Large intestine (tissue), 3 donors: ENCODE results near the gene RNASE7. TPM values are rescaled to one million over a fixed set of nuclear protein-coding genes. Genes with fewer than 3 reads are reported as not detected.

Experiments used
- DNase-seq, 2 donors: peaks; one replicate each; pipeline versions ENCODE4 v3.0.0 to v3.0.0-alpha.2; 2013
- H3K27ac ChIP-seq: one replicate; pipeline ENCODE4 v1.5.1; 2013; ENCODE audit warnings: low read length
- H3K27me3 ChIP-seq: 2 replicates; pipeline ENCODE4 v1.6.1; 2013; ENCODE audit warnings: low read length; ENCODE audit not compliant: control insufficient read depth, insufficient read depth
- H3K36me3 ChIP-seq: 2 replicates; pipeline ENCODE4 v1.6.1; 2013; ENCODE audit warnings: low read length; ENCODE audit not compliant: control insufficient read depth, insufficient read depth
- H3K4me1 ChIP-seq: one replicate; pipeline ENCODE4 v1.6.1; 2013; ENCODE audit warnings: low read length; ENCODE audit not compliant: control insufficient read depth, insufficient read depth
- H3K4me3 ChIP-seq: one replicate; pipeline ENCODE4 v1.5.1; 2013; ENCODE audit warnings: low read length
- H3K9me3 ChIP-seq: one replicate; pipeline ENCODE4 v1.6.1; 2013; ENCODE audit warnings: mild to moderate bottlenecking, low read depth, low read length, moderate library complexity; ENCODE audit not compliant: control insufficient read depth
- WGBS: methylation state at CpG from one replicate; pipeline ENCODE4 v1.1.5; 2013; ENCODE audit warnings: low lambda C conversion rate; ENCODE audit not compliant: insufficient coverage; 5-methylcytosine and 5-hydroxymethylcytosine counted together
- polyA plus RNA-seq: library from polyadenylated mRNA; unstranded; fragments of 120-200 nt; gene quantifications from one replicate; pipeline ENCODE4 v1.2.1, GENCODE V29; 2013

RNASE7 gene
- polyA plus RNA-seq, 1 donor, result 0.09 TPM

DNA sequence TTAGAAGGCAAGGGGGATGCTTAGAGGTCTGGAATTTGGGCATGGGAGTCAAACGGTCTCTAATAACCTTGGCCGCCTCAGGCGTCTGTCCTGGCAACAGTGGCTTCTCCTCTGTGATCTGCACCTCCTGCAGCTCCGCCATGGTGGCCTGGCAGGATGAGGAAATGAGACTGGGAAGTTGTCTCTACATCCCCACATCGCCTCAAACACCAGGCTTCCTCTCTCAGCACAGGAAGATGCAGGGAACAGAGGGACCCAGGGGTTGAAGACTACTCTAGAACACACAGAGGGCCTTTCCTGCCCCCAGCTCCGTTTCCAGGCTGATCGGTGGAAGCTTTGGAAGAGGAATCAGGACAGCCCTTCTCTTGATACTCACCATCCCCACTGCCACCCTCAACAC, 19.0 kb upstream of the RNASE7 start:
- Histone ChIP-seq H3K9me3 (no peaks in the 10 kb centered on the region), H3K27me3 (no peaks in the 10 kb centered on the region), H3K27ac (no peak overlapping the region), H3K4me1 (peaks cover 15% of the 10 kb centered on the region), H3K4me3 (no peak overlapping the region), H3K36me3 (peaks cover 31% of the 10 kb centered on the region)
- no peak for DNase-seq
- no CpG with 5 or more reads among the region's 7 CpGs for WGBS

DNA sequence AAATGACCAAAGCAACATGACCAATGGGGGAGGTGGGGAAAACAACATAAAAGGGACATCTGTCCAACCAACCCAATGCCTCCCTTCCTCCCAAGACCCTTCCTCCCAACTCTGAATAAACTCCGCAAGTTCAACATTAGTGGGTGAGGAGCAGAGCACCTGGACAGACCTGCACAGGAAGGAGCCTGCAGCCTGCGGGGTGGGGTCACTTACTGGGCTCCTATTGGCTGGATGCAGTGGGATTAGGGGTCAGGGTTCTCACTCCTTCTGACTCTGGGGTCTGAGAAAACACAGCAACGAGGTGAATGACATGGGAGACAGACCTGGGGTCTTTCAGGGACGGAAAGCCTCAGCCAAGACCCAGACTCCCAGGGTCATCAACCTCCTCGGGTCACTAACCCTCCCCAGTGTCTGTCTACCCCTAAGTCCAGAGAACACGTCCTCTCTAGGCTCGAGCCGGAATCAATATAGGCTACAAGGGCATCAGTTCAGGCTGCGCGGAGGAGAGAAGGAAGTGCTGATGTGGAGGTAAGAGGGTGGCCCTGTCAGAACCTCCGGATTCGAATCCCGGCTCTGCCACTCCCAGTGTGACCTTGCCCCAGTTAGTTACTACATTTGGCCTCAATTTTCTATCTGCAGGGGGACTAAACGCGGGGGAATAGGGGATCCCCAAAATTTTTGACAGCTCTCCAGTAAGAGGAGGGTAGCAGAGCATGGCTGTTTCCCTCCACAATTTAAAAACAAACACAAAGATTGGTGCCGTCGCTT, 18.2 kb upstream of the RNASE7 start:
- WGBS, result no CpG with 5 or more reads among the region's 17 CpGs
- Histone ChIP-seq H3K36me3 (peaks cover 24% of the 10 kb centered on the region), H3K9me3 (no peaks in the 10 kb centered on the region), H3K27ac (peak overlapping the region; percentile 14), H3K4me1 (peaks cover 13% of the 10 kb centered on the region), H3K27me3 (no peaks in the 10 kb centered on the region), H3K4me3 (peak overlapping the region; percentile 79)
- peak in 1 of 2 donors; percentile 47 for DNase-seq

DNA sequence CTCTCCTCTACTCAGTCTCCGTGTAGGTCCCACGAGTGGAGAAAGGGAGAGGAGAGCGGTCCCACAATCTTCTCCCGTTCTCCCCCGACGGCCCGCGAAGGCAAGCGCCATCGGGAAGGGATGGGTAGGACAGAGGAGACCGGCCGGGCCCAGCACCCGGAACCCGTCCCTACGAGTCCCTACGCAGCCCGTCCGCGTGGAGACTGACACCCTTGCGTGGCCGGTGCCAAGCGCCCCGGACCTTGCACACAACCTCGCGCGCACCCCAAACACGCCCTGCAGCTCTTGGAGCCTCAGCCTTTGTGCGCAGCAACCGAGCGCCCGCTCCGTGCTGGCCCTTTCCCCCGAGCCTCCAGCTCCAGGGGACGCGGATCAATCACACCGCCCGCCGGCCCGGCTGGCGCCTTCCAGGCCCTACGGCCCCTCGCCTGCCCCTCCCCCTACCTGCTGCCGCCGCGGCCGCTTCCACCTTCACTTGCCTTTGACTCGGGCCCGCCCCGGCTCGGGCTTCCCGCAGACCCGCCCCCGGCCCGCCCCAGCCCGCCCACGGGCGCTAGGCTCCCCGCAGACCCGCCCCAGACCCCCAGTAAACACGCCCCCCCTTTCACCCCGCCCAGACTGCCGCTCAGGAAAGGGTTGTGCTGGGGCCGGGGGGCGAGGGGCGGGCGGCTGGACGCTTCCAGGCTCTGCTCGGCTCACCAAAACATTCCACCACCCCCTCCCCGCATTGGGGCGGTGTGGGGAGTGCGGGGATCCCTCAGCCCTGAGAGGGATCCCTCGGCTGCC, 17.4 kb upstream of the RNASE7 start, which contains the start of gene NDRG2:
Gene NDRG2 (minus strand): TSS at position 477 of the 786 bp plus-strand sequence. CDS start 1,746 bp downstream, outside the sequence.
- Histone ChIP-seq H3K27me3 (no peaks in the 10 kb centered on the region), H3K4me3 (peak within 1 kb of the TSS; percentile 79)
- WGBS, result no CpG with 5 or more reads among the region's 72 CpGs

DNA sequence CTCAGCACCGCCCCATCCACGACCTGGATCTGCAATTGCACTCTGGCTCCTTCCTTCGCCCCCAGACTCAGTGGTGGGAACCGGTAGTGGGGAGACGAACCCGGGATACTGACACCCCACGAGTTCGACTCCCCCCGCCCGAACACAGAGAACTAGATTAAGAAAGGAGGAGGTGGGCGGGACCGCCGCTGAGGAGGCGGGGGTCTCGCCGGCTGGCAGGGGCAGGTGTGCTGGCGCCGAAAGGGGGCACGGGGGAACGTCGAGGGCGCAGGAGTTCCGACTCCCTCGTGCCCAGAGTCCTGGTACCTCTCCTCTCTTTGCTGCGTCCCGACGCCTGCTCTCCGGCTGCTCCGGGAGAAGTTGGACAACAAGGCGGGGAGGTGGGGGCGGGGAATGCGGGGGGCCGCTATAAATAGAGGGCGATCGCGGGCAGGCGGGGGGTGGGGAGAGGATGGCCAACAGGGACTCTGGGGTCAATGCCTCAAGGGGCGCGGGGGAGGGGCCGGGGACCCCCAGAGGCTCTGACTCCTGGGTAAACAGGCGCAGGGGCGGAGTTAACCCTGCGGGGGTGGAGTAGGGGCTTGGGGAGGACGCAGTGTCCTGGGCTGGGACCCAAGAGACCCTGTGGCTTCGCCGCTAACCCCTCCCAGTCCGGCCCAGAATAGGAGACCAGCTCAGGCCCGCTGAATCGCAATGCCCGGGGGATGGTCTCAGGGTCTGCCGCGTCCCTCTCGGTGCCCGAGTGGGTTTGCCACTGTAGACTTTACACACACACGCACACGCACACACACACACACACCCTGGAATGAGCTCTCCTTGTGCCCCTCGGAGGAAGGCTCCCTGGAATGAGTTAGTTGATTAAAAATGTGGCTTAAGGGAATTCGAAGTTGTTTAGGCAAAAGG, 16.5 kb upstream of the RNASE7 start:
- Histone ChIP-seq H3K36me3 (peaks cover 11% of the 10 kb centered on the region), H3K4me1 (peaks cover 13% of the 10 kb centered on the region), H3K27me3 (no peaks in the 10 kb centered on the region), H3K4me3 (peak overlapping the region; percentile 79), H3K9me3 (no peaks in the 10 kb centered on the region), H3K27ac (peak overlapping the region; percentile 52)
- WGBS, result no CpG with 5 or more reads among the region's 58 CpGs
- DNase-seq, result peak in 1 of 2 donors; percentile 59

More for the DNA sequence above, 17.4 kb upstream of the RNASE7 start, which contains the start of gene NDRG2:
- peak within 1 kb of the TSS; percentile 52 for H3K27ac ChIP-seq
- H3K4me1 ChIP-seq, result peaks cover 13% of the 10 kb centered on the region
- peaks cover 17% of the 10 kb centered on the region for H3K36me3 ChIP-seq
- DNase-seq, result peak; percentile 63 to 87
- no peaks in the 10 kb centered on the region for H3K9me3 ChIP-seq

DNA sequence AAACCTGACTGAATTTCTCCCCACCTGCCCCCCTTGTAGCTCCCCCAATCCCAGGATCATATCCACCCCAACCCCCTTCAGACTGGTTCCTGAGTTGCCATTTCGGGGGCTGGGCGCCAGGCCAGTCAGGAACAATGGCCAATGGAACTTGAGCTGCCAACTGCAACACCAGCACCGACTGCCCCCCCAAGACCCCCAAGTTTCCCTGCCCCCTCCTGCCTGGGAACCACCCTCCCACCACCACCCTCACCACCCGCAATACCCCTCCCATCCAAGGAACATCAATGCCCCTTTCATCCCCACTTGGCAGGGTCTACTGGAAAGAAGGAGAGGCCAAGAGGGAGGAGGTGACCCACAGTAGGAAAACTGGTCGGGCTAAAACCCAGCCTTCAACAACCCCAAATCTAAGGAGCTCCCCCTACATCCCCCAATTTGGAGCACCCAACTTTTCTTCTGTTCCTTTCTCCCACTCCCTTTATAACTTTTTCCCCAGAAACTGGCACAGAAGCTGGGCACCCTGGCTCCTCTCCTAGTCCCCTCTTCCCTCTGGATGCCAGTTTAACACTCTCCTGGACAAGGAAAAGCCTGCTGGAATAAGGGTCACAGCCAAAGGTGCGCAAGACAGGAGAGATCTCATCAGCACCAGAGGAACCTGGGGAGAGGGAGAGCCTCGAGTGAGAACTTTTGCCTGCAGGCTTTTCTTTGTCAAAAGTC, 15.7 kb upstream of the RNASE7 start:
- Histone ChIP-seq H3K4me3 (no peak overlapping the region), H3K36me3 (peaks cover 3% of the 10 kb centered on the region), H3K27me3 (no peaks in the 10 kb centered on the region), H3K27ac (no peak overlapping the region), H3K4me1 (peaks cover 13% of the 10 kb centered on the region), H3K9me3 (no peaks in the 10 kb centered on the region)
- no peak for DNase-seq
- no CpG with 5 or more reads among the region's 7 CpGs for WGBS

DNA sequence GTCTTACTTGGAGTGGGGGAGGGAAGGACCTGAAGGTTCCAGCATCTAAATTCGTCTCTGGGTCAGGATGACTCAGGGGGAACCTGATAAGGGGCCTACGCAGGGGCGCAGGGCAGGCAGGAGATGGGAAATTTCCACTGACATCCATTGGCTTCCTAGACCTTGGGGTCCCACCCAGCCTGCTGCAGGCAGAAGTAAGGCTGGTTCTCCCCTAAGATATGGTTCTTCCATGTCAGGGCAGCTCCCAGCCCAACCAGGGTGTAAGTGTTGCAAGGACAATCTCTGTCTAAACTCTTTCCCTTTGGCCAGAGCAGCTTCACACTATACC, 15.2 kb upstream of the RNASE7 start:
- no peak overlapping the region for H3K27ac ChIP-seq
- no peaks in the 10 kb centered on the region for H3K27me3 ChIP-seq
- H3K4me1 ChIP-seq, result peaks cover 13% of the 10 kb centered on the region
- H3K9me3 ChIP-seq, result no peaks in the 10 kb centered on the region
- no peak for DNase-seq
- WGBS, result no CpG with 5 or more reads among the region's 3 CpGs
- no peaks in the 10 kb centered on the region for H3K36me3 ChIP-seq
- no peak overlapping the region for H3K4me3 ChIP-seq

DNA sequence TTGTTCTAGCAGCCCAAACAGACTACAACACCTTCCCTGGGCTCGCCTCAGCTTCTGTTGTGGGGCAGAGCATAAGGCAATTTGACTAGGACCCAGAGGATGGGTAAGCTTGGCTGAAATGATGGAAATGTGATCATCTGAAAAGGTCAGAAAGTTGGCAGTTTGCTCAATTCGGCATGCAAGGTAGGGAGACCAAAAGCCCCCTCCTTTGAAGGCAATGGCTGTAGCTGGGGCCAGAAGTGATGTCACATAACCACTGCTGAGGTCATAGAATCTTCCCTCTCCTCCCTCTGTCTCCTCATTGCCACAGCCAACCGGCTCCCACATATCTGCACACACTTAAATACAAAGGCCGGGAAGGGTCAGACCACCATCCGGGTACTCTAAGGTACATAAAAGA, 12.2 kb upstream of the RNASE7 start, which contains the start of gene TPPP2:
Gene TPPP2 (plus strand): TSS at position 301 of the 400 bp plus-strand sequence. CDS start 365 bp downstream, outside the sequence.
- 100% methylated on average over 1 of the region's 5 CpGs for WGBS
- H3K27ac ChIP-seq, result no peak within 1 kb of the TSS
- no peak for DNase-seq
- H3K4me1 ChIP-seq, result peaks cover 4% of the 10 kb centered on the region
- H3K4me3 ChIP-seq, result no peak within 1 kb of the TSS
- H3K36me3 ChIP-seq, result no peaks in the 10 kb centered on the region
- H3K9me3 ChIP-seq, result no peaks in the 10 kb centered on the region
- no peaks in the 10 kb centered on the region for H3K27me3 ChIP-seq

DNA sequence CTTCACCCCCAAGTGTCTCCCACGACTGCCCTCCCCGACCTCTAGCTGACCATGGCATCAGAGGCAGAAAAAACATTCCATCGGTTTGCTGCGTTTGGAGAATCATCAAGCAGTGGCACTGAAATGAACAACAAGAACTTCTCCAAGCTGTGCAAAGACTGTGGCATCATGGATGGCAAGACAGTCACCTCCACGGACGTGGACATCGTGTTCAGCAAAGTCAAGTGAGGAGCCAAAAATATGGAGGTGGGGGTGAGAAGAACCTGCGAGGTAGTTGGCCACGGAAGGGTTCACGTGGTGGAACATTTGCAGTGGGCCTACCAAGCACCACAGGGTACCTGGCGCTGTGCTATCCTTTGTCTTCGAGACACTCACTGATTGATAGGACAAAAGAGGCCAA, 11.6 kb upstream of the RNASE7 start:
- Histone ChIP-seq H3K9me3 (no peaks in the 10 kb centered on the region), H3K4me1 (peaks cover 4% of the 10 kb centered on the region), H3K4me3 (no peak overlapping the region), H3K36me3 (no peaks in the 10 kb centered on the region), H3K27ac (no peak overlapping the region), H3K27me3 (no peaks in the 10 kb centered on the region)
- DNase-seq, result no peak
- no CpG with 5 or more reads among the region's 12 CpGs for WGBS

DNA sequence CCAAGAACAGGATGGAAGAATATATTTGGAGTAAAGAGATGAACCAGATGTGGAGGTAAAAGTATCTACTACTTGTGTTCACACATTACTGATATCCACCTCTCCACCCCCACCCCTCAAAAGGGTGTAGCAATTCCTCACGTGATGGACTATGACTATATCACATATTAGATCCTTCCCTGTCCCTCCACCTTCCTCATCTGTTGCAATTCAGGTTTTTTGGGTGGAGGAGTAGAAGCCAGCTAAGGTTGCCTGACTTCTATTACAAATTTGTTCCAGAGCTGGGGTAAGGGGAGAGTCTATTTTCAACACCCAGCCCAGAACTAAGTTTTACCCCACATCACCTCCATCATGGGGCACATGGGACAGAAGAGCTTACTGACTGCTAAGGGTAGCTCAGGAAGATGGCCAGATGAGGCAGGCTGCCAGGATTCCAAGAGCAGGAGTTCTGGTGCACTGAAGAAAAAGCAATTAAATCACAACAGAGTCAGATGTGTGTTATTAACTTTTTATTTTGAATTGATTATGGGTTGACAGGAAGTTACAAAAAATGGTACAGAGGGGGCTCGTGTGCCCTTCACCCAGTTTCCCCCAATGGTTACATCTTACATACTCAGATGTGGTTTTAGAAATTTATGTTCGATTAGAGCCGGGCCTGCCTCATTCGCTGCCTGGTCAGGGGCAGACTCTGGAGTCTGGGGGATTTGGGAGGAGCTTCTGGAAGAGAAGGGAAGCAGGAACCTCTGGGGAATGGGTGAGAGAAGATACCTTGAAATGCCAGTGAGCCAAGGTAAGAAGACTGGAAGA, 9.6 kb upstream of the RNASE7 start:
- no peak for DNase-seq
- no peaks in the 10 kb centered on the region for H3K27me3 ChIP-seq
- no peaks in the 10 kb centered on the region for H3K36me3 ChIP-seq
- H3K4me3 ChIP-seq, result no peak overlapping the region
- H3K27ac ChIP-seq, result no peak overlapping the region
- H3K9me3 ChIP-seq, result no peaks in the 10 kb centered on the region
- peaks cover 6% of the 10 kb centered on the region for H3K4me1 ChIP-seq
- 53% methylated on average over 2 of the region's 5 CpGs for WGBS
